Astrocyte of the cerebellum (primary cell): Measurements from ENCODE around the gene RNF208.

Experiments
- DNase-seq: peaks from one replicate; pipeline ENCODE4 v3.0.0-alpha.2; 2011; ENCODE audit warnings: low read depth
- H3K4me3 ChIP-seq: 2 replicates; pipeline ENCODE4 v1.5.1; 2011; ENCODE audit warnings: mild to moderate bottlenecking, low read depth, low read length, moderate library complexity
- CTCF ChIP-seq: IDR thresholded peaks from 2 replicates; pipeline ENCODE4 v1.5.1; 2012; ENCODE audit warnings: low read length, low read depth, moderate library complexity, mild to moderate bottlenecking; ENCODE audit errors: missing control alignments
- in situ Hi-C: cut with HindIII; loops from 2 replicates; pipeline ENCODE4 v1.10.0; 2017; ENCODE audit warnings: low sequenced_read_pairs

The RNF208 gene

GRCh38 chr9:137225699-137226331, 3.8 kb upstream of the RNF208 start:
- TF ChIP-seq CTCF, result no peak
- no peak for DNase-seq
- in situ Hi-C loops, result no loop called here
- no peak overlapping the region for H3K4me3 ChIP-seq

- H3K4me3 ChIP-seq, result peak within 1 kb of the TSS; percentile 86
- in situ Hi-C loops, result no loop called here
- no peak for DNase-seq
- no peak for TF ChIP-seq CTCF
Observed at GRCh38 chr9:137224830-137225694, 3.0 kb upstream of the RNF208 start, which contains the start of gene CYSRT1. TSS of gene CYSRT1 (plus strand) at chr9:137225174. CDS start at chr9:137225622, 448 bp downstream.

GRCh38 chr9:137223078-137223970, 1.3 kb upstream of the RNF208 start:
- no peak for TF ChIP-seq CTCF
- H3K4me3 ChIP-seq, result peak overlapping the region; percentile 86
- peak; percentile 95 for DNase-seq
- in situ Hi-C loops, result no loop called here

GRCh38 chr9:137221506-137222111, 431 bp downstream of the RNF208 start:
- in situ Hi-C loops, result no loop called here
- TF ChIP-seq CTCF, result no peak

GRCh38 chr9:137221095-137221505, 940 bp downstream of the RNF208 start:
- in situ Hi-C loops, result no loop called here
- TF ChIP-seq CTCF, result no peak
- H3K4me3 ChIP-seq, result no peak overlapping the region
- no peak for DNase-seq

More at GRCh38 chr9:137221506-137222111, 431 bp downstream of the RNF208 start:
- DNase-seq, result no peak
- peak overlapping the region; percentile 23 for H3K4me3 ChIP-seq
